NCI-H2029 treated with DMSO at 0.1 percent for 48 hours (cell line): Measurements from ENCODE around the gene WHAMM.
"Not testable (repeated sequence)": the region's sequence is repeated elsewhere in the genome, so short reads cannot be mapped to it uniquely, and the experiment has no call there.

Source experiments
- DNase-seq: peaks from one replicate; lab custom pipeline; 2025; lab: John Stamatoyannopoulos, UW

WHAMM gene

GRCh38 chr15:82865981-82866380, 56.6 kb downstream of the WHAMM start:
- not testable (repeated sequence) for DNase-seq

- DNase-seq = no peak
Measured at GRCh38 chr15:82870727-82871320, 61.4 kb downstream of the WHAMM start.

GRCh38 chr15:82871358-82871757, 61.9 kb downstream of the WHAMM start:
- no peak for DNase-seq

DNA sequence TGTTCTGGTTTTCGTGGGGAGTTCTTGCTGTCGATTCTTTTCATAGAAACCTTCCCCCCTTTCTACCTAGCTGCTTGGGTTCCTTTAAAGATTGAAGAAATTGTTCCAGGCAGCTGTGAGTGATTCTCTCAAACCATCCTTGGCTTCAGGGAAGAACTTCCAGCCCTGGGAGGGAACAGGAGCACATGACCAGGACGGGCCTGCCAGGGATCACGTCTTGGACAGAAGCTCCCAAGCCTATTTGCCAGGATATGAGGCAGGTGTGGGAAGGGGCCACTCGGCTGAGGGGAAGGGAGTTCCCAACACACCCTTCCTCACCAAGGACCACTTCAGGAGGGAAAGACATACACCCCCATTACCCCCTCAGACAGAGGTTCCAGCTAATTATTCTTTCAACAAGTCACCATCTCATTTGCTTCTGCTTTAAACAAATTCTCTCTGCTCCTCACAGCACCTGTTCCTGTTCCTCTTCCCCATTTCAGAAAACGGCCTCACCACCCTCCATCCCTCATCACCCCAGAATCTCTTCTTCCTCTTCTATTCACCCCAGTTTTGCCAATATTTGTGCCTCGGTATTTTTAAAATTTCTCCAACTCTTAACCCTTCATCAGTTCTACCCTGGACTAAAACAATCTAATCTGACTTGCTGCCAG, 62.5 kb downstream of the WHAMM start:
- no peak for DNase-seq

DNA sequence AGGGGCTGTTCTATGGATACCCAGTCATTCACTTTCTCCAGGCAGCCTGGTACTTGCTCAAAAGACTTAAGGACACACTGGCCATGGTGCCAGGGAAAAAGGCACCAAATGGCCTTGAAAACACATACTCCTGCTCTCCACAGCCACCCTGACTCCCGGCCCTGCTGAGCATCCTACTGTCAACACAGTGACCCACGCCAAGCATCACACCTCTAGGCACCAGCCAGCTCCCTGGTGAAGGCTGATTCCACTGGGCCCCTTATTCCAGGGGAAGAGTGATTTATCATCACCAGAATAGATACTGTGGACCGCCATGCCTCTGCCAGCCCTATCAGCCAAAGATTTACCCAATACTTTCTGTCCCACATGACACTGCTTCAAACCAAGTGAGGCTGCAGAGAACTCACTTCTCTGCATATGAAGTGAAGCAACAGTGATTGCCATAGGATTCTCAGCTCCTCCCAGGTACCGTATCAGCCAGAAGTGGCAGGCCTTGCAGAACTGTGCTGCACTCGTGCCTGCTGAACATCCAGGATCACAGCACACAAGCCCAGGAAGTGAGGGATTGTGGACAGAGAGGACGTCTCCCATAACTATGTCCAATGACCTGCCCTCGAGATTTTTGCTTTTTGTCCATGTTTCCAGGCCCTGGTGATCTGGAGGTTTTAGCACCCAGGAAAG, 63.7 kb downstream of the WHAMM start:
- no peak for DNase-seq

DNA sequence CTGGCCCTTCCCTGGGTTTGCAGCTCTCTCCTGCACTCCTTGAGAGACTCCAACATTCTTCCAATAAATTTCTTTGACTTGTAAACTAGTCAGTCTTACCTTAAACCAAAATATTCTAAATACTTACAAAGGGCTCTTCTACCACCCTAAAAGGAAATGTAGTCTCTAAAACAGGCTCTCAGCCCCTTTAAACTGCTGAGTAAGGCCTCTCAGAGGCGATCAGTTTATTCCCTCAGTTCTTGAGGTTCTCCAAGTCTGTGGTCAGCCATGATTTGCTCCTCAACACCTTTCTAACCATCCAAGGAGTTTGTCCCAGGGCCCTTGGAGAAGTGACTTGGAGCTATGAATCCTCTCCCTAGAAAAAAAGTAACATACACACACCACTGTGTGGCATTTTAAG, 64.8 kb downstream of the WHAMM start:
- no peak for DNase-seq

DNA sequence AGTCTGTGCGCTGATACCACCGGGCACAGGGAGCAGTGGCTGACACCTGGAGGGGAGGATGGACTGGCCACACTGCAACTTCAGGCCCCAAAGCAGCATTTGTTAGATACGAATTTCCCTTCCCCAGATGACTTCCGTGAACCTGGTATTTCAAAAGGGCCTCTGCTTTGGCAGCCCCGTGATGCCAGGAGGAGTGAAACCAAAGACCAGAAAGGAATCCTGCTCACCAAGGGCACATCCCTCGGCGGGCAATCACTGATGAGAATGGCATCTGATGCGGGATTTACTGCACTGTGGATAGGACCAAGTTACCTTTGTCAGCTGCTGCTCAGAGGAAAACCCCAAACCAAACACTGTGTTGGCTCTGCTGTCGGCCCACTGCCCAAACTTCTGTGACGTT, 65.5 kb downstream of the WHAMM start:
- DNase-seq = no peak

GRCh38 chr15:82875411-82876003, 66.1 kb downstream of the WHAMM start:
- no peak for DNase-seq

GRCh38 chr15:82877825-82878224, 68.4 kb downstream of the WHAMM start:
- DNase-seq = no peak

- DNase-seq = no peak
Measured at GRCh38 chr15:82878325-82878724, 68.9 kb downstream of the WHAMM start.

DNA sequence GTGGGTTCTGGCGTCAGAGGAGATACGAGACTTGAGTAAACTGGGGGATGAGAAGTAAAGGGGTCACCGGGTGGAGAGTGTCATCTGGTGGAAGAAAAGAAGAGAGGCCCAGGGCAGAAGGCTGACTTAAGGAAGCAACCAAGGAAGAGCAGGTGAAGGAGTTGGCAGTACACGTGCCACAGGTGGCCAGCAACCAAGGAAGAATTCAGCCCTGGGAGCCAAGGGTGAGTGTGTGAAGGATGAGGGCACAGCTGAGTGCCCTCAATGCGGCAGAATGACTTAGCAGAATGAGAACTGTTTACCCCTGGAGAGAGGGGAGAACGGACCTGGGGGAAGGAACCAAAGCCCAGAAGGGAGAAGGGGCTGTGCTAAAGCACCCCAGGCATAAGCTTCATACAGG, 71.3 kb downstream of the WHAMM start:
- no peak for DNase-seq

- no peak for DNase-seq
Measured at GRCh38 chr15:82881747-82882146, 72.3 kb downstream of the WHAMM start.

GRCh38 chr15:82882273-82882928, 73.0 kb downstream of the WHAMM start:
- no peak for DNase-seq
